Gastroesophageal sphincter (tissue), 3 donors: ENCODE measurements around the gene MAN1A1.

Experiments
- POLR2A ChIP-seq, 2 donors: fragments of 450-650 bp; IDR thresholded peaks; one replicate each; pipeline ENCODE4 v1.6.1; 2017; ENCODE audit warnings: antibody characterized with exemption in 2 of 2, mild to moderate bottlenecking in 2 of 2, moderate library complexity in 1 of 2
- POLR2AphosphoS5 ChIP-seq: sonication (generic); formaldehyde crosslinking; IDR thresholded peaks from one replicate; pipeline ENCODE4 v1.6.1; 2017; ENCODE audit warnings: antibody characterized with exemption
- TF ChIP-seq, protein P1 (sequence below), 4 experiments: fragments of 200-600 bp in 2 of 4; fragments of 450-650 bp in 2 of 4; sonication (generic) in 1 of 4; IDR thresholded peaks; one replicate each; pipeline ENCODE4 v1.5.1; 2017 to 2019; ENCODE audit warnings: antibody characterized with exemption in 4 of 4, mild to moderate bottlenecking in 2 of 4, moderate library complexity in 2 of 4

DNA sequence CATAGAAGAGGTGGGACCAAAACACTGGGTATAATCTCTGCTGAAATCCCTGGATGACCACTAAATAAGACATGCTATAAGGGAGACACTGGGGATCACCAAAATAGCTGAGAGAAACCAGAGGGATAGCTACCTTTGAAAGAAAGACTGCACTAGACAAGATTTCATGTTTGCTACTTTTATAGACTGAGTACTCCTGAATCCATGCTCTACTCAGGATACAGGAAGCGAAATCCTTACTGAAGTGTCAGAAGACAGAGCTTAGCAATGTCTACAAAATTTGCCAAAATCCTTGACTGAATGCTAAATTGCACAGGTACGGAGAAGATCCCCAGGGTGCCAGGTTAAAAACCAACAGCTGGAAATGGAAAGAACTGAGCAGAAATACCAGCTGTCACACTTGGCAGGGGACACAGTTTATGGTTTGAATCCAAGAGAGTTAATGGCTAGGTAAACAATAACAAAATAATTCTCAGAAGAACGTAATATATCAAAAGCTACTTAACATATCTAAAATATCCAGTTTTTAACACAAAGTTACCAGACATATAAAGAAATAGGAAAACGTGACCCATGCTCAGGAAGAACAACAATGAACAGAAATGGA lies 125.4 kb downstream of the MAN1A1 start:
- TF ChIP-seq, protein P1, sequence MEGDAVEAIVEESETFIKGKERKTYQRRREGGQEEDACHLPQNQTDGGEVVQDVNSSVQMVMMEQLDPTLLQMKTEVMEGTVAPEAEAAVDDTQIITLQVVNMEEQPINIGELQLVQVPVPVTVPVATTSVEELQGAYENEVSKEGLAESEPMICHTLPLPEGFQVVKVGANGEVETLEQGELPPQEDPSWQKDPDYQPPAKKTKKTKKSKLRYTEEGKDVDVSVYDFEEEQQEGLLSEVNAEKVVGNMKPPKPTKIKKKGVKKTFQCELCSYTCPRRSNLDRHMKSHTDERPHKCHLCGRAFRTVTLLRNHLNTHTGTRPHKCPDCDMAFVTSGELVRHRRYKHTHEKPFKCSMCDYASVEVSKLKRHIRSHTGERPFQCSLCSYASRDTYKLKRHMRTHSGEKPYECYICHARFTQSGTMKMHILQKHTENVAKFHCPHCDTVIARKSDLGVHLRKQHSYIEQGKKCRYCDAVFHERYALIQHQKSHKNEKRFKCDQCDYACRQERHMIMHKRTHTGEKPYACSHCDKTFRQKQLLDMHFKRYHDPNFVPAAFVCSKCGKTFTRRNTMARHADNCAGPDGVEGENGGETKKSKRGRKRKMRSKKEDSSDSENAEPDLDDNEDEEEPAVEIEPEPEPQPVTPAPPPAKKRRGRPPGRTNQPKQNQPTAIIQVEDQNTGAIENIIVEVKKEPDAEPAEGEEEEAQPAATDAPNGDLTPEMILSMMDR (IDR thresholded peaks at IDR 0.05): no peak
- TF ChIP-seq POLR2AphosphoS5 (no peak), POLR2A (IDR thresholded peaks at IDR 0.05) (no peak)
